DOHH2 (cell line): ENCODE results near the gene TRIM16.
"Not testable (repeated sequence)": the region's sequence is repeated elsewhere in the genome, so short reads cannot be mapped to it uniquely, and the experiment has no call there.

ENCODE experiments used
- H3F3A ChIP-seq: fragments of 200-600 bp; sonication (generic), shearing (Covaris generic); 2 replicates; pipeline ENCODE4 v1.6.0; 2016; ENCODE audit warnings: antibody characterized with exemption, mild to moderate bottlenecking; ENCODE audit not compliant: control insufficient read depth, insufficient read depth
- H3K27ac ChIP-seq: fragments of 200-600 bp; sonication (generic); 2 replicates; pipeline ENCODE4 v1.5.1; 2014; ENCODE audit warnings: low read depth, mild to moderate bottlenecking, low read length, moderate library complexity
- H3K27me3 ChIP-seq: fragments of 200-600 bp; sonication (generic); 2 replicates; pipeline ENCODE4 v1.6.1; 2014; ENCODE audit warnings: mild to moderate bottlenecking, low read length, mixed read lengths; ENCODE audit not compliant: control insufficient read depth
- H3K36me3 ChIP-seq: fragments of 200-600 bp; sonication (generic); 2 replicates; pipeline ENCODE4 v1.6.1; 2014; ENCODE audit warnings: mild to moderate bottlenecking, low read length, moderate library complexity, mixed read lengths; ENCODE audit not compliant: control insufficient read depth
- H3K4me1 ChIP-seq: fragments of 200-600 bp; sonication (generic); 2 replicates; pipeline ENCODE4 v1.6.1; 2014; ENCODE audit warnings: mild to moderate bottlenecking, low read length, mixed read lengths; ENCODE audit not compliant: control insufficient read depth
- H3K4me2 ChIP-seq: fragments of 200-600 bp; sonication (generic); 2 replicates; pipeline ENCODE4 v1.6.0; 2014; ENCODE audit warnings: mild to moderate bottlenecking, low read length, moderate library complexity
- H3K4me3 ChIP-seq: fragments of 200-600 bp; sonication (generic); 2 replicates; pipeline ENCODE4 v1.5.1; 2014; ENCODE audit warnings: mild to moderate bottlenecking, low read length, mixed read lengths
- H3K79me2 ChIP-seq: fragments of 200-600 bp; sonication (generic); 2 replicates; pipeline ENCODE4 v1.6.1; 2014; ENCODE audit warnings: mild to moderate bottlenecking, low read length, mixed read lengths; ENCODE audit not compliant: control insufficient read depth
- H3K9me2 ChIP-seq: fragments of 200-600 bp; sonication (generic); replicated peaks from 2 replicates; pipeline ENCODE4 v1.6.1; 2014; ENCODE audit warnings: mild to moderate bottlenecking, low read length, mixed read lengths; ENCODE audit not compliant: control insufficient read depth
- H3K9me3 ChIP-seq: fragments of 200-600 bp; sonication (generic); 2 replicates; pipeline ENCODE4 v1.6.1; 2014; ENCODE audit warnings: antibody characterized with exemption, low read length, mixed read lengths; ENCODE audit not compliant: control insufficient read depth, insufficient read depth
- H4K20me1 ChIP-seq: fragments of 200-600 bp; sonication (generic); 2 replicates; pipeline ENCODE4 v1.6.0; 2014; ENCODE audit warnings: low read depth, mild to moderate bottlenecking, antibody characterized with exemption, low read length, moderate library complexity; ENCODE audit not compliant: control insufficient read depth, insufficient read depth

The TRIM16 gene

GRCh38 chr17:15623661-15624209 lies 60.4 kb downstream of the TRIM16 start:
- H3K4me1 ChIP-seq, H3K4me3 ChIP-seq, H3K9me2 ChIP-seq, H3K27ac ChIP-seq, H3K79me2 ChIP-seq, H3K9me3 ChIP-seq, H3F3A ChIP-seq, H4K20me1 ChIP-seq, H3K27me3 ChIP-seq, H3K36me3 ChIP-seq, H3K4me2 ChIP-seq: not testable (repeated sequence)

GRCh38 chr17:15623255-15623654 lies 60.9 kb downstream of the TRIM16 start:
- not testable (repeated sequence) for H3K9me3 ChIP-seq, H4K20me1 ChIP-seq, H3K27ac ChIP-seq, H3F3A ChIP-seq, H3K36me3 ChIP-seq, H3K4me2 ChIP-seq, H3K9me2 ChIP-seq, H3K79me2 ChIP-seq, H3K27me3 ChIP-seq, H3K4me3 ChIP-seq, H3K4me1 ChIP-seq

GRCh38 chr17:15622124-15622523 lies 62.0 kb downstream of the TRIM16 start:
- H3K27me3 ChIP-seq, H3K4me1 ChIP-seq, H3F3A ChIP-seq, H3K36me3 ChIP-seq, H3K9me2 ChIP-seq, H3K79me2 ChIP-seq, H3K9me3 ChIP-seq, H4K20me1 ChIP-seq, H3K4me2 ChIP-seq, H3K27ac ChIP-seq, H3K4me3 ChIP-seq: not testable (repeated sequence)

GRCh38 chr17:15619331-15620058 lies 64.6 kb downstream of the TRIM16 start, which contains the start of gene FBXW10B:
TSS of gene FBXW10B (minus strand) at chr17:15619704. CDS start at chr17:15619512, 192 bp downstream.
- H3K4me1 ChIP-seq, H3K4me3 ChIP-seq, H4K20me1 ChIP-seq, H3K9me3 ChIP-seq, H3F3A ChIP-seq, H3K4me2 ChIP-seq, H3K27ac ChIP-seq, H3K27me3 ChIP-seq, H3K9me2 ChIP-seq, H3K36me3 ChIP-seq, H3K79me2 ChIP-seq: not testable (repeated sequence)

- not testable (repeated sequence) for H4K20me1 ChIP-seq, H3K4me2 ChIP-seq, H3K9me3 ChIP-seq, H3K9me2 ChIP-seq, H3K27me3 ChIP-seq, H3K27ac ChIP-seq, H3K36me3 ChIP-seq, H3K4me3 ChIP-seq, H3K79me2 ChIP-seq, H3K4me1 ChIP-seq, H3F3A ChIP-seq
These were observed 67.3 kb downstream of the TRIM16 start for GRCh38 chr17:15616828-15617227.

- not testable (repeated sequence) for H3K9me3 ChIP-seq, H3K27me3 ChIP-seq, H3K27ac ChIP-seq, H3K4me3 ChIP-seq, H3K9me2 ChIP-seq, H3K4me2 ChIP-seq, H3K79me2 ChIP-seq, H3F3A ChIP-seq, H3K36me3 ChIP-seq, H3K4me1 ChIP-seq, H4K20me1 ChIP-seq
These were observed 68.3 kb downstream of the TRIM16 start for GRCh38 chr17:15615850-15616249.

- H3K79me2 ChIP-seq, H3K4me1 ChIP-seq, H3F3A ChIP-seq, H3K4me2 ChIP-seq, H3K27me3 ChIP-seq, H3K4me3 ChIP-seq, H3K36me3 ChIP-seq, H3K9me2 ChIP-seq, H3K9me3 ChIP-seq, H3K27ac ChIP-seq, H4K20me1 ChIP-seq: not testable (repeated sequence)
These were observed 71.0 kb downstream of the TRIM16 start for GRCh38 chr17:15613111-15613510.

GRCh38 chr17:15592960-15593359 lies 91.2 kb downstream of the TRIM16 start:
- not testable (repeated sequence) for H3K36me3 ChIP-seq, H3K9me3 ChIP-seq, H3K27ac ChIP-seq, H4K20me1 ChIP-seq, H3K79me2 ChIP-seq, H3K9me2 ChIP-seq, H3F3A ChIP-seq, H3K4me3 ChIP-seq, H3K27me3 ChIP-seq
- peak overlapping the region; percentile 31; the same call in 1 of the 2 replicates for H3K4me2 ChIP-seq
- H3K4me1 ChIP-seq: peaks cover 47% of the 10 kb centered on the region
